ENCODE measurements around the gene PRKG1. TPM values are rescaled to one million over a fixed set of nuclear protein-coding genes. Genes with fewer than 3 reads are reported as not detected.

The PRKG1 gene
- total and polyA plus RNA-seq, 2 donors (not counting 1 experiment from before 2014, with no cell fraction given) = 45.8 to 71.8 TPM

DNA sequence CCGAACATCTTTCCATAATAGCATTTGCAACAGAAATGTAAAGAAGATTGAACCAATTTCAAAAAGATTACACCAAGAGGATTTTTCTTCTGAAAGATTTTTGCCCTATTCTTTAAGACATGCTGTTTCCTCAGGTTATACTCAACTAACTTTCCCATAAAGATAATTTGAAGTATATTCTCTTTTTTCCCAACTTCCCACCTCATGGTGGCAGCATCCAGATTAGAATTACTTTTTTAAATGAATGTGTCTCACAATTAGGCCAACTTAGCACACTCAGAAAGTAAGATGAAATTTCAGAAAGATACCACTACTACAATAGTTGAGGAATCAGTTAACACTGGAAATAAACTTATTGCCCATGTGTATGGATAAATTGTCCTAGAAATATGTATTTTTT, 803.3 kb downstream of the PRKG1 start:
- H2AFZ ChIP-seq (ENCODE audit: low read length) = no peak overlapping the region
- no peak for TF ChIP-seq EZH2 (IDR thresholded peaks at IDR 0.05; ENCODE audit: low read length, missing control alignments)
- TF ChIP-seq, protein P1, sequence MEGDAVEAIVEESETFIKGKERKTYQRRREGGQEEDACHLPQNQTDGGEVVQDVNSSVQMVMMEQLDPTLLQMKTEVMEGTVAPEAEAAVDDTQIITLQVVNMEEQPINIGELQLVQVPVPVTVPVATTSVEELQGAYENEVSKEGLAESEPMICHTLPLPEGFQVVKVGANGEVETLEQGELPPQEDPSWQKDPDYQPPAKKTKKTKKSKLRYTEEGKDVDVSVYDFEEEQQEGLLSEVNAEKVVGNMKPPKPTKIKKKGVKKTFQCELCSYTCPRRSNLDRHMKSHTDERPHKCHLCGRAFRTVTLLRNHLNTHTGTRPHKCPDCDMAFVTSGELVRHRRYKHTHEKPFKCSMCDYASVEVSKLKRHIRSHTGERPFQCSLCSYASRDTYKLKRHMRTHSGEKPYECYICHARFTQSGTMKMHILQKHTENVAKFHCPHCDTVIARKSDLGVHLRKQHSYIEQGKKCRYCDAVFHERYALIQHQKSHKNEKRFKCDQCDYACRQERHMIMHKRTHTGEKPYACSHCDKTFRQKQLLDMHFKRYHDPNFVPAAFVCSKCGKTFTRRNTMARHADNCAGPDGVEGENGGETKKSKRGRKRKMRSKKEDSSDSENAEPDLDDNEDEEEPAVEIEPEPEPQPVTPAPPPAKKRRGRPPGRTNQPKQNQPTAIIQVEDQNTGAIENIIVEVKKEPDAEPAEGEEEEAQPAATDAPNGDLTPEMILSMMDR (conservative IDR thresholded peaks at IDR 0.05 in 1 of 2, IDR thresholded peaks at IDR 0.05 in 1 of 2; ENCODE audit: low read depth in 1 of 2, low read length in 2 of 2) = no peak
- no peaks in the 10 kb centered on the region for H3K79me2 ChIP-seq (ENCODE audit: control insufficient read depth, insufficient read depth, low read length)
- H3K27me3 ChIP-seq (ENCODE audit: control insufficient read depth, insufficient read depth, low read length) = no peaks in the 10 kb centered on the region
- peaks cover 7% of the 10 kb centered on the region for H3K4me1 ChIP-seq (ENCODE audit: control insufficient read depth, extremely low read depth, insufficient read depth, low read length)
- no peaks in the 10 kb centered on the region for H3K36me3 ChIP-seq (ENCODE audit: control insufficient read depth, insufficient read depth, low read length)
- no peak overlapping the region for H3K9ac ChIP-seq (ENCODE audit: insufficient read depth, low read length)
- no peak overlapping the region for H3K27ac ChIP-seq (ENCODE audit: insufficient read depth, low read length)
- DNase-seq (ENCODE audit: low read depth in 2 of 2) = no peak
- no peak overlapping the region for H3K4me2 ChIP-seq (ENCODE audit: extremely low read depth, insufficient read depth, low read length)
- H3K9me3 ChIP-seq (ENCODE audit: control insufficient read depth, insufficient read depth, low read depth, low read length) = no peaks in the 10 kb centered on the region
- H4K20me1 ChIP-seq (ENCODE audit: control insufficient read depth, extremely low read depth, insufficient read depth, low read length) = no peaks in the 10 kb centered on the region
- H3K4me3 ChIP-seq (replicated peaks in 1 of 4; ENCODE audit: control extremely low read depth in 1 of 4, insufficient read depth in 1 of 4, low read depth in 3 of 4, low read length in 4 of 4) = no peak overlapping the region

DNA sequence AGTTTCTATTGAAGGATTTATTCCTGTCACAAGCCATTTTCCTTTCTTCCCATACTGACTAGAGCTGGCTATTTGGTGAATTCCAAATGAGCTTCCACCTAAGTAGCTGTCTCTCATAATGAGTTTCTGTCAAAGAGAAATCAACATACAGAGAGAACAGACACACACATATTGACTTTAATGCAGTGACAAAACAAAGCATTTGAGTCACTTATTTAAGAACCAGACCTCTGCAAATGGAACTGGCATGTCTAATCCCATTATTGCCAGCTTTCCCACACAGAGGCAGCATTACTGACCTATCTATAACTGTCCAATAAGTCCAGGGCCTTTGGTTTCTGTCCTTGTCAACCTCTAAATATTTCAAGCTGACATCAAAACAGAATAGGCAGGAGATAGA, 804.4 kb downstream of the PRKG1 start:
- peaks cover 7% of the 10 kb centered on the region for H3K4me1 ChIP-seq (ENCODE audit: control insufficient read depth, extremely low read depth, insufficient read depth, low read length)
- no peaks in the 10 kb centered on the region for H3K36me3 ChIP-seq (ENCODE audit: control insufficient read depth, insufficient read depth, low read length)
- H3K9ac ChIP-seq (ENCODE audit: insufficient read depth, low read length) = no peak overlapping the region
- TF ChIP-seq EZH2 (IDR thresholded peaks at IDR 0.05; ENCODE audit: low read length, missing control alignments) = no peak
- TF ChIP-seq, protein P1 (conservative IDR thresholded peaks at IDR 0.05 in 1 of 2, IDR thresholded peaks at IDR 0.05 in 1 of 2; ENCODE audit: low read depth in 1 of 2, low read length in 2 of 2) = no peak
- H4K20me1 ChIP-seq (ENCODE audit: control insufficient read depth, extremely low read depth, insufficient read depth, low read length) = no peaks in the 10 kb centered on the region
- H2AFZ ChIP-seq (ENCODE audit: low read length) = no peak overlapping the region
- H3K27ac ChIP-seq (ENCODE audit: insufficient read depth, low read length) = peak overlapping the region; percentile 78
- H3K27me3 ChIP-seq (ENCODE audit: control insufficient read depth, insufficient read depth, low read length) = no peaks in the 10 kb centered on the region
- H3K4me3 ChIP-seq (replicated peaks in 1 of 4; ENCODE audit: control extremely low read depth in 1 of 4, insufficient read depth in 1 of 4, low read depth in 3 of 4, low read length in 4 of 4) = no peak overlapping the region
- H3K4me2 ChIP-seq (ENCODE audit: extremely low read depth, insufficient read depth, low read length) = peak overlapping the region; percentile 26
- no peaks in the 10 kb centered on the region for H3K79me2 ChIP-seq (ENCODE audit: control insufficient read depth, insufficient read depth, low read length)
- DNase-seq (ENCODE audit: low read depth in 2 of 2) = no peak
- H3K9me3 ChIP-seq (ENCODE audit: control insufficient read depth, insufficient read depth, low read depth, low read length) = no peaks in the 10 kb centered on the region

DNA sequence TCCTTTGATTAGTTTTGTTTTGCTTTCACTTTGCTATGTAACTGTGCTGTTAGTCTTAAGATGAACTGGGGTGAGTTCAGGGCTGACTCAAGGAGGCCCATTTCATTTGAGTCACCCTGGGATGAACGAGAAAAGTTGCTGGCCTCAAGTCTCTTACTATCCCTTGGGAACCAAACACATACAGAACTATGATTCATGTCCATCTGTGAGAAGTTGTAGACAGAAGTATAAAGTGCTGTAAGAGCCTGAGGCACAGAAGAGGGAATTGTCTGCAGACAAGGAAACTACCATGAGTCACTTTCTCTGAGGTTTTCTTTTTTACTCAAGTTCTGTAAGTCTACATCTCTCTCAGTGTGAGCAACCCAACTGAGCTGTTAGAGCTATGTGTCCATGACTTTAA, 805.0 kb downstream of the PRKG1 start:
- peak overlapping the region; percentile 78 for H3K27ac ChIP-seq (ENCODE audit: insufficient read depth, low read length)

More for the DNA sequence above, 805.0 kb downstream of the PRKG1 start:
- Histone ChIP-seq H2AFZ (ENCODE audit: low read length) (no peak overlapping the region), H3K27me3 (ENCODE audit: control insufficient read depth, insufficient read depth, low read length) (no peaks in the 10 kb centered on the region), H3K4me2 (ENCODE audit: extremely low read depth, insufficient read depth, low read length) (peak overlapping the region; percentile 26), H3K9ac (ENCODE audit: insufficient read depth, low read length) (no peak overlapping the region), H3K4me3 (replicated peaks in 1 of 4; ENCODE audit: control extremely low read depth in 1 of 4, insufficient read depth in 1 of 4, low read depth in 3 of 4, low read length in 4 of 4) (no peak overlapping the region), H3K9me3 (ENCODE audit: control insufficient read depth, insufficient read depth, low read depth, low read length) (no peaks in the 10 kb centered on the region), H4K20me1 (ENCODE audit: control insufficient read depth, extremely low read depth, insufficient read depth, low read length) (no peaks in the 10 kb centered on the region), H3K79me2 (ENCODE audit: control insufficient read depth, insufficient read depth, low read length) (no peaks in the 10 kb centered on the region), H3K36me3 (ENCODE audit: control insufficient read depth, insufficient read depth, low read length) (no peaks in the 10 kb centered on the region), H3K4me1 (ENCODE audit: control insufficient read depth, extremely low read depth, insufficient read depth, low read length) (peaks cover 7% of the 10 kb centered on the region)
- peak; percentile 98 to 99 for DNase-seq (ENCODE audit: low read depth in 2 of 2)
- TF ChIP-seq, protein P1 (conservative IDR thresholded peaks at IDR 0.05 in 1 of 2, IDR thresholded peaks at IDR 0.05 in 1 of 2; ENCODE audit: low read depth in 1 of 2, low read length in 2 of 2) = no peak
- TF ChIP-seq EZH2 (IDR thresholded peaks at IDR 0.05; ENCODE audit: low read length, missing control alignments) = no peak
